GM19023 (cell line): ENCODE measurements around the gene PCNX2.
"Not testable (repeated sequence)": the region's sequence is repeated elsewhere in the genome, so short reads cannot be mapped to it uniquely, and the experiment has no call there.

Experiments
- ATAC-seq: cut with Tn5 transposase; IDR thresholded peaks from one replicate; pipeline ENCODE4 v1.9.1; 2021; ENCODE audit warnings: mild to moderate bottlenecking, moderate library complexity; ENCODE audit not compliant: unreplicated experiment

Gene PCNX2

GRCh38 chr1:233025567-233025966 lies 270.0 kb downstream of the PCNX2 start:
- ATAC-seq: no peak

DNA sequence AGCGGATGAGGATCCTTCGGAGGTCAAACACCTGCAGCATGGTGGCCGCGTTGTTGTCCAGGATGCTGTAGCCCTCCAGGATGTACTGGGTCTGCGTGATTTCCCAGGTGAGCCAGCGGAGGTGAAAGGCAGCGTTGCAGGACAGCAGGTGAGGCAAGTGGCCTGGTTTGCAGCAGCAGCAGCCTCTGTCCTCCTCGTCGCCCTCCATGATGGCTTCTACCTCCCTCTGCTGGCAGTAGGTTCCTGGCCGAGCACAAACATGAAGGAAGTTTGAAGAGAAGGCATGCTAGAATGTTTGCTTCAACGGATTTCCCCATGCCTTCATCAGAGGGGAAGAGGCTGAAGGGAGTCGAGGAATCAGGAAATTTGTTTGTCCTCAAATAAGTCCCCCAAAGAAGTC lies 270.4 kb downstream of the PCNX2 start:
- ATAC-seq: no peak

- no peak for ATAC-seq
These were observed 271.3 kb downstream of the PCNX2 start for GRCh38 chr1:233024199-233024598.

DNA sequence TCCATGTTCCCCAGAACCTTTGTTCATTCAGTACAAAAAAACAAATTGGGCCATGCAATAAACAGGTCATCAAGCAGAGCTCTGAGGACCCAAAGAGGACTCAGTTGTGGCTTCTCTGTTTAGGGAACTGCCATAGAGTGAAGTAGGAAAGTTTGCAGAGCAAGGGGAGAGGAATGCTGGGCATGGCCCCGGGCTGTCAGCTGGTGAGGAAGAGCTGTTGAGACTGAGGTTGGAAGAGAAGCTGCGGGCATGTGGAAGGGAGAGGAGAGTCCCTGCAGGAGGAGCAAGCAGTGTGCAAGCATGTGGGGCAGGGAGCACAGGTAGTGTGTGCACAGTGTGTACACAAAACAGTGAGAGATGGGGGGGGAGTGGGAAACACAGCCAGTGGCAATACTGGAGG lies 273.3 kb downstream of the PCNX2 start:
- ATAC-seq: no peak

- no peak for ATAC-seq
These were observed 275.1 kb downstream of the PCNX2 start for GRCh38 chr1:233020426-233020825.

- no peak for ATAC-seq
These were observed 275.7 kb downstream of the PCNX2 start for GRCh38 chr1:233019778-233020325.

- ATAC-seq: no peak
These were observed 276.4 kb downstream of the PCNX2 start for GRCh38 chr1:233019083-233019482.

DNA sequence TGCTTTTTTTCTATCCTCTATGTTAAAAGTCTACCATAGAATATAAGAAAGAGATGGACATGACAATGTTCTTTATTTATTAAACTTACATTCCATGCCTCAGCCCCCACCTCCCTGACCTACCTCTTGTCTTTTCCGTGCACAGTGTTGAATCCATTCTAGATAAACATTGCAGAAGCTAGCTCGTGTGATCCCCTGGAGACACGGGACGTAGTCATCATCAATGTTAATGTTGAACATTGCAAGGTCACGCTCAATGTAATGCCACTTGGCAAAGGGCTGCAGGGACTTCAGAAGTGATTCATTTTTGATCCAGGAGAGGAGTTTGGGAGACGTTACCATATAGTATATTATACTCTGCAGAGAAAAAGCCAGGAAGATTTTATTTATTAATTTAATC lies 278.7 kb downstream of the PCNX2 start:
- no peak for ATAC-seq

- no peak for ATAC-seq
These were observed 279.6 kb downstream of the PCNX2 start for GRCh38 chr1:233015965-233016364.

DNA sequence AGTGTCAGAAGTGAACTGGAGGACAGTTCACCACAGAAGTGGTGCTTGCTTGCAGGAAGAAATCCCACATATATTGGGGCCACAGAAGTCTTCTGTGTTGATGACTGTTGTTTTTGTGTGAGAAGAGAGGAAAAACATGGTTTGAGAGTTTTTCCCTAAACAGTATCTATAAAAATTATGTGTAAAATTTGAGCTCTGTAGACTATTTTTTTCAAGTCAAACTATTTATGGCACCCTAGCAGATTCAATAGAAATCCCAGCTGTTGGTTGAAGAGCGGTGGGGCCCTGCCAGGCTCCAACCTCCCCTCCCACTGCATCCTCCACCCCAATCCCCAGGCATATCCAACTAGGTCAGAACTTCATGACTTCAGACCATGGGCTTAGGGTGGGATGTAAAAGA lies 283.5 kb downstream of the PCNX2 start:
- ATAC-seq: no peak

- ATAC-seq: no peak
These were observed 285.4 kb downstream of the PCNX2 start for GRCh38 chr1:233010146-233010545.

- ATAC-seq: no peak
These were observed 289.0 kb downstream of the PCNX2 start for GRCh38 chr1:233006541-233006973.

DNA sequence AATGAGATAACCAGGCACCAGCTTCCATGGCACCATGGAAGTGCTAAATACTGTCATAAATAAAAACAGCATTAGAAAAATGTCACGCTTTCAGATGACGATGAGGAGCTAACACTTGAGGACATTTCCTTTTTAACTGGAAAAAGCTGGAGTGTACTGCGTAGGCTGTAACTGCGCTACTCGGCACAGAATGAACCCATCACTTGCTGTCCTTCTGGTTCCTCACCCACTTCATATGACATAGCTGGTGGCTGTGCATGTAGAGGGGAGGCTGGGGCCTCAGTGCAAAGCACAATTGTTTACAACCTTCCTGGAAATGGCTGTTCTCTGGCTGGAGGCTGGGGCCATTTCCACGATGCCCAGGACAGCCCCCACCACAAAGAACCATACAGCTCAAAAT lies 289.4 kb downstream of the PCNX2 start:
- no peak for ATAC-seq

DNA sequence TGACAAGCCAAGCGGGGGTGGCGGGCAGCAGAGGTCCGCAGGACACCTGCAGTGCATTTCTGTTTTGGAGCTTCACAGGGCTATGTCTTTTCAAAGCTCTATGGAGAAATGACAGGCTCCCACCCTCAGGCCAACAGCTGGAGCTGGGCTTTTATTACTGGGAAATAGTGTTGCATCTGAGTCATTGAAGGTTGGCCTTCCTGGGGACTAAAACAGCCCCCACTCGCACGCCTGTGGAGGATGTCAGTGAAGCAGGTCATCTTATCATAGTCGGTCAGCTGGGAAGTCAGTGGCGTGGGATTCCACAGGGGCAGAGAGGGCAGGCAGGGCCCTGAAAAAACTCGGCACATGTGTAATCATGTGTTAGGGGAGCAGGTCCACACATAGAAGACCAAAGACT lies 289.8 kb downstream of the PCNX2 start:
- no peak for ATAC-seq

- no peak for ATAC-seq
These were observed 290.4 kb downstream of the PCNX2 start for GRCh38 chr1:233005156-233005555.

DNA sequence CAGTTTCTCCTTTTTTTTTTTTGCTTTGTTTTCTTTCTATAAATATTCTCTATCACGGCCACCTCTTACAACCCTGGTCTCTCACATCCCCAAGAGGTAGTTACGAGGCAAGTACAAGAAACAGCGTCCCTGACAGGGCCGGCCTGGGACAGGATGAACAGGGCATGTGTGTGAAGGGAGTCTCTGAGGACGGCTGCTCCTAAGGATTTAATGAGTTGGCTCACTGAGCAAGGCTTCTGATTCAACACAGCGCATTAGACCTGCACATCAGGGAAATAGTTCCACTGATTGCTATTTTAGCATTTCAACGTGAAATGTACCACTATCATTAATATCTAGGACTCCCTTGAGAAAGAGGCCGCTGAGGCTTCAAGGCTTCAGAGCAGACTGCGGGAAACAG lies 291.1 kb downstream of the PCNX2 start:
- ATAC-seq: no peak

DNA sequence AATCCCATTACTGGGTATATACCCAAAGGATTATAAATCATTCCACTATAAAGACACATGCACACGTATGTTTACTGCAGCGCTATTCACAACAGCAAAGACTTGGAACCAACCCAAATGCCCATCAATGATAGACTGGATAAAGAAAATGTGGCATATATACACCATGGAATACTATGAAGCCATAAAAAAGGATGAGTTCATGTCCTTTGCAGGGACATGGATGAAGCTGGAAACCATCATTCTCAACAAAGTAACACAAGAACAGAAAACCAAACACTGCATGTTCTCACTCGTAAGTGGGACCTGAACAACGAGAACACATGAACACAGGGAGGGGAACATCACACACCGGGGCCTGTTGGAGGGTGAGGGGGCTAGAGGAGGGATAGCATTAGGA lies 291.9 kb downstream of the PCNX2 start:
- not testable (repeated sequence) for ATAC-seq

GRCh38 chr1:232999956-233000625 lies 295.4 kb downstream of the PCNX2 start:
- no peak for ATAC-seq

DNA sequence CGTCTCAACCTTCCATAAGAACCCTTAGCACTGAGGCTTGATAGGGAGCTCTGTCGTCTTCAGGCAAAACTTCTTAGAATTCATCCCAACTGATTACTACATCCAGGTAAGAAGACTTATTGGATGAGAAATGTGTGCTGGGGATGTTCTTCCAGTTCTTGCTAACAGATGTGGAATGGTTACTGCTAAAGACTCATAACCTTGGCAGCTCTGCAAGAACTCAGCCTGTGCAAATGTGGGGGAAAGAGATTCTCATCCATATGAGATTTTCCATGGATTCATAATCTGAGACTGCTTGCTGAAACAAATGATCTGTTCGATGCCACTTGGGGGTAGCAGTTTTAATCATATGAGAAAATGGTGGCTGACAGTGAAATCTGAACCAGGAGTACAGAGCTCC lies 296.9 kb downstream of the PCNX2 start:
- ATAC-seq: no peak

DNA sequence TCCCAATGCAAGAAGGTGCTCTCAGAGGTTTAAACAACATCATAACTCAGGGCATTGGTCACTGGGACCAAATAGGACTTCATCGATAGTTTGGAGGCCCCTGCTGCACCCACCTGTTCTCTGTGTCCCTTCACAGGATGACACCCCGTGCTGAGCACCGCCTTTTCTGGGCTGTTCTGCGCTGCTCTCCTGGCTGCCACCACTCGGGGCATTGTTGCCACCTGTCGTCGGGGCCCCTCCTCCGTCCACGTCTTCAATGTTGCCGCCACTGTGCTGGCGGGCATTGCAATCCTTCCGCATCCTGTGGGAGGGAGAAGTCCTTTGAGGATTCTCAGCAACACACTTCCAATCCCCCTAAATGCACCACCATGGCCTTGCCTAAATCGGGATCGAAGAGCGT lies 297.4 kb downstream of the PCNX2 start:
- no peak for ATAC-seq

- ATAC-seq: no peak
These were observed 299.4 kb downstream of the PCNX2 start for GRCh38 chr1:232996143-232996542.

GRCh38 chr1:232995189-232995588 lies 300.3 kb downstream of the PCNX2 start:
- no peak for ATAC-seq

DNA sequence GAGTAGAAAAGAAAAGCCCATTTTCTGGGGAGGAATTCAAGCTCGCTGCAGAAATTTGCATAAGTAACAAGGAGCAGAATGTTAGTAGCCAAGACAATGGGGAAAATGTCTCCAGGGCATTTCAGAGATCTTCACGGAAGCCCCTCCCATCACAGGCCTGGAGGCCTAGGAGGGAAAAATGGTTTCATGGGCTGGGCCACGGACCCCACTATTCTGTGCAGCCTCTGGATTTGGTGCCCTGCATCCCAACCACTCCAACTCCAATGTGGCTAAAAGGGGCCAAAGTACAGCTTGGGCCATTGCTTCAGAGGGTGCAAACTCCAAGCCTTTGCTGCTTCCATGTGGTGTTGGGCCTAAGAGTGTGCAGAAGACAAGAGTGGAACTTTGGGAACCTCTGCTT lies 302.0 kb downstream of the PCNX2 start:
- no peak for ATAC-seq
